HG03064 (cell line): Measurements from ENCODE around the gene CRK.
"Not testable (repeated sequence)": the region's sequence is repeated elsewhere in the genome, so short reads cannot be mapped to it uniquely, and the experiment has no call there.

ENCODE experiments used
- ATAC-seq: cut with Tn5 transposase; IDR thresholded peaks from one replicate; pipeline ENCODE4 v1.9.1; 2021; ENCODE audit warnings: low read depth; ENCODE audit not compliant: unreplicated experiment

The CRK gene

DNA sequence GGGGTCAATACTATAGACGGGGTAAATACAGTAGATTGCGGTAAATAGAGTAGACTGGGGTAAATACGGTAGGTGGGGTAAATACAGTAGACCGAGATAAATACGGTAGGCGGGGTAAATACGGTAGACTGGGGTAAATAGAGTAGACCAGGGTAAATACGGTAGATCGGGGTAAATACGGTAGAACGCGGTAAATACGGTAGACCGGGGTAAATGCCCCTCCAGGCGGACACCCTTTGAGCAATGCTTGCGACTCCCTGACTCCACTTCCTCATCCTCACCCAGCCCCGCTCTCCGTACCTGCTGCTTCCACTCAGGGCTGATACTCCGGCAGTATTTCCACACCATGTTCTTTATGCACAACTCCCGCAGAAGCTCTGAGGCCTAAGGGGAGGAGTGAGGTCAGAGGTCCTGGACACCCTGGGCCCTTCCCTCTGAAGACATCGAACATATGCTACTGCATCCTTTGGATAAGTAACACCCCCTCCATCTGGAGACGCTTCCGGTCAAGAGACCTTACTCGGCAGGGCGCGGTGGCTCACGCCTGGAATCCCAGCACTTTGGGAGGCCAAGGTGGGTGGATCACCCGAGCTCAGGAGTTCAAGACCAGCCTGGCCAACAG, 13.3 kb upstream of the CRK start:
- ATAC-seq, result no peak

DNA sequence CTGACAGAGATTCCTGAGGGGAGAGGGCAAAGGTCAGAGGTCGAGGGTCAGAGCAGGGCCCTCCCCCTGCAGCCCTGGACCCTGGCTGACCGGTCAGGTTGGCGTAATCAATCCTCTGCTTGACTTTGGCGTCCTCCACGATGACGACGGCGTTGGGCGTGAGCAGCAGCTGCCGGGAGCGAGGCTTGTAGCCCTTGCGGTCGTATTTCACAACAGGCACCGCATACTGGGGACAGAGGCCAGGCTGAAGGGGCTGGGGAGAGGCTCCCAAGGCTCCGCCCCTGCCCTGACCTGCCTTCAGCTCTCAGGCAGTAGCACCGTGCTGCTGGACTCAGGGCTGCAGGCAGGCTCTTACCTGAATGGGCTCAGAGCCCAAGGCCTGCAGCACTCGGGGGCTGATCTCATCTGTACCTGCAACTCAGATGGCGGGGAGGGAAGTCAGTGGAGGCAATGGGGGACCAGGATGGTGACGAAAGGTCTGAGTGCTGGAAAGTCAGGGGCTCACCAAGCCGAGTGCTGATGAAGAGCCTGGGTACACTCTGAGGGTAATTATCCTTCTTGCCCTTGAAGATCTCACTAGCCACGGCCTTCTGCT, 12.0 kb upstream of the CRK start:
- ATAC-seq, result no peak

DNA sequence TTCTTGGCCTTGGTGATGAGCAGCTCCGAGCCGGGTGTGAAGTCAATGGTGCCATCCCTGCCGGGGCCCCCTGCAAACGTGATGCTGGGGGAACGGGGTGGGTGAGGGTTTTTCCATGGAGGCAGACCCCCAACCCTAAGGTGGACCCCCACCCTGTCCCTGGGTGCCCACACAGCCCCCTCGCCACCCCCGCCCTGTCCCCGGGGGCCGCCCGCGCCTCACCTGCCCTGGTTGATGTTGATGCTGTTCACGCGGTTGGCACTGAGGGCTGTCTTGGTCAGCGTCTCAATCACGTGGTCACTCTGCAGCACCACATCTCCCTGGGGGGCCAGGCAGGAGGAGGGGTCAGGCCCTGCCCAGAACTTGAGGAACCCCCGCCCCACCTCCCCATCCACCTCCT, 11.2 kb upstream of the CRK start:
- no peak for ATAC-seq

DNA sequence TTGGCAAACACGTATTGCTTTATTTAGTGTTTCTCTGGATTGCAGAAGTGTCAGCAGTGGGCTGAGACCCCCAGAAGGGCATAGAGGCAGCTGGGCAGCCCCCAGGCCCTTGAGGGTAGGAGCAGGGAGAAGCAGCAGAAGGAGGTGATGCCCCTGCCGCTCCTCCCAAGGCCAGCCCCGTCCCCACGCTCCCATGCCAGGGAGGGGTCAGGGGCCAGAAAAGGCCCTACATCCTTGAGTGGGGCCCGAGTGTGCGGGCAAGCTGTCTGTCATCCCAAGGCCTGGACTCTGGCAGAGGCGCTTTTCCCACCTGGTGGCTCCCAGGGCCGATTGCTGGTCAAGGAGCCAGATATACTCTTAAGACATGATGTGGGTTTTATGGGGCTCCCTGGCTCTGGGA, 8.2 kb upstream of the CRK start:
- ATAC-seq, result no peak

DNA sequence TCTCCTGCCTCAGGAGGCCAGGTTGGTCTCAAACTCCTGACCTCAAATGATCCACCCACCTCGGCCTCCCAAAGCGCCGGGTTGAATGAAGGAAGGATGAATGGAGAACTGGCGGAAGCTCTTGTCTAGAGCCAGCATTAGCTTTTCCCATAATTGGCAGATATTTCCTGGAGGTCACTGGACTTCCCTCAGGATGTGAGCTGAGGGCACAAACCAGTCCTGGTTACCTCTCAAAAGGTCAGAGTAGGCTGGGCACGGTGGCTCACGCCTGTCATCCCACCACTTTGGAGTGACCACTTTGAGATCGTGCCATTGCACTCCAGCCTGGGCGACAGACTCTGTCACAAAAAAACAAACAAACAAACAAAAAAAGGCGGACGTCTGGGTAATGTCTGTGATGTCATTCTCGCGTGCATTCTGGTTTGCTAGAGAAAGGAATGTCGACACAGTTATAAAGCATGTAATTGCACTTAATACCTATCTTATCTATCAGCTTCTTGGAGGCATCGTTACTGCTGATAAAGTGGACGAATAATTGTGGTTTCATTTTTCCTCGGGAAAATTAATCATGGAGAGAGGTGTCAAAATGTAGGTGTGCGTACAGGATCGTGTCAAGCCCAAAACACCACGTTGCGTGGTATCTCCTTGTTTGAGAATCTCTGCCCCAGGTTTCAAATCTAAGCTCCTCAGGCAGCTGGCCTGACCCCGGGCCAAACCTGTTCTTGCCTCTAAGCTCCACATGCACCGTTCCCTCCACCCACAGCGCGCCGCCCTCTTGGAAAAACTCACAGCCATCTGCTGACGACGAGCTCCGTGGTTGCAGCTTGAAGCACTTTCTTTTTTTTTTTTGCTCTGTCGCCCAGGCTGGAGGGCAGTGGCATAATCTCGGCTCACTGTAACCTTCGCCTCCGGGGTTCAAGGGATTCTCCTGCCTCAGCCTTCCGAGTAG, 6.4 kb upstream of the CRK start:
- no peak for ATAC-seq

DNA sequence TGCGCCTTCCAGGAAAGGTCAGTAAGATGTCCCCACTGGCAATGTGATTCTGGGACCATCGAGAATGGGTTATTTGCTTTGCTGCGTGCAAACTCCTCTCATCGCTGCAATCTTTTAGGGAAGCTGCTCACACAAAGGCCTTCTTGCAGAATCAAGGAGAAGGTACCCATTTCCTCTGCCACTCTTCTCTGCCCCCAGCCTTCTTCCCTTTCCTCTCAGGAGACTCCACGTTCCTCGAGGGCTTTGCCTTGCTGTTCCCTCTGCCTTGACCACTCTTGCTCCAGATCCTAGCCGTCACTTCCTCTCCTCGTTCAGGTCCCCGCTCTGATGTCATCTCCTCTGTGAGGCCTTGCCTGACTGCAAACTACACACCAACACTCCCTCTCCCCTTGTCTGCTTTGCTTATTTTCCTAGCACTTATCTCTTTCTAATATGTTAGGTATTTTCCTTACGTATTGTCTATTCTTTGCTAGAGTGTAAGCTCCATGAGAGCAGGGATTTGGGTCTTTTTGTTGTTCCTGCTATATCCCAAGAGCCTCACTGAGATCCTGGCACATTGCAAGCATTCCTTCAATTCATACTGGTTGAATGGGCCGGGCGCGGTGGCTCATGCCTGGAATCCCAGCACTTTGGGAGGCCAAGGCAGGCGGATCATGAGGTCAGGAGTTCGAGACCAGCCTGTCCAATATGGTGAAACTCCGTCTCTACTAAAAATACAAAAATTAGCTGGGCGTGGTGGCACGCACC, 5.3 kb upstream of the CRK start:
- no peak for ATAC-seq

DNA sequence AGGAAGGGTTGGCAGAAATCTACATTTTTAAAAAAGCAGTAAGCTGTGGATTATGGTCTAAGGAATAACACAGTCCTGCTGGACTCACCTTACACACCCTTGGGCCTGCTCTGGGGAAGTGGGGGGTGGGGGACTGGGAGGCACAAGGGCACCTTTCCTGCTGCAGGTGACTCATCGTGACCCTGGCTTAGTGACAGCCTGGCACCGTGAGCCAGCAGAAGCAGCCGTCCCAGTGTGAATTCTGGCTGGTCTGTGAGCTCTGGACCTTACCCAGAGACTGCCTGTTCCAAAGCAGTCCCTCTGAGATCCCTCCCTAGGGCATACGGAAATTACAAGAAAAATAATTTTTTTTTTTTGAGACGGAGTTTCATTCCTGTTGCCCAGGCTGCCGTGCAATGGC, 4.2 kb upstream of the CRK start:
- ATAC-seq, result no peak

DNA sequence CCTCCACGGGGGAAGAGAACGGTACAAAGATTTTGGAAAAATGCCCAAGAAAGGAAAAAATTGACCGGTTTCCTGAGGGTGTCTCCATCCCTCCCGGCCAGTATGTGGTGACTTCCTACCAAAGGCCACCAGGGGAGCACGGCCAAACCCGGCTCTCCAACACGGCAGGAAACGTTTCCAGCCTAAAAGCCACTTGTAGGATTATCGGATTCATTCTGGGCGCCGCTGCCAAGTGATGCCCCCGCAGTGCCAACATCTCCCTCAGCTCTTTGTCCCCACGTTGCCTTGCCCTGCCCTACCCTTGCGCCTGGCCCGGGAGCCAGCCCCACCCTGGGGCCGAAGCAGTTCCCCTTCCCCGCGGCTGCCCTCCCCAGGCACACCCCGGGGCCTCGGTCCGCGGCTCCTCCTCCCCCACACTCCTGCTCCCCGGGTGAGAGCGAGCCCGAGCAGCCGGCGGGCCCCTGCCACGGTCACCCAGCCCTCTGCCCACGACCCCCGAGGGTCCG, 688 bp downstream of the CRK start:
- ATAC-seq, result peak; percentile 30

DNA sequence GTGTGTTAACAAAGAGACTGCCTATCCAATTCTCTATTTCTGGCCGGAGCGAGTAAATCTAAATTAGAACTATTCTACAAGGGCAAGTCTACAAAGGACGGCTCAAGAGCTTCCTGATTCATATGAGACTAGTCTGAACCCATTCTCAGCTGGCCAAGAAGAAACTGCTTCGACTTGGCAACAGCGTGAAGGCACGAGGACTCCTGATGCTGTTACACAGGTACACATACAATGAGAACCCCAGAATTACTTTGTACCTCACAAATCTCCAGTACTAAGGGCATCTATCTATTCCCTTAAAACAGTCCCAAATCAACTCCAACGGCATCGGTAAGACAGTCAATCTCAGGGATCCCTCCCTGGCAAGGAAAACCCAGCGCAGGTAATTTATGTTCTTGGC, 1.5 kb downstream of the CRK start:
- ATAC-seq, result no peak

DNA sequence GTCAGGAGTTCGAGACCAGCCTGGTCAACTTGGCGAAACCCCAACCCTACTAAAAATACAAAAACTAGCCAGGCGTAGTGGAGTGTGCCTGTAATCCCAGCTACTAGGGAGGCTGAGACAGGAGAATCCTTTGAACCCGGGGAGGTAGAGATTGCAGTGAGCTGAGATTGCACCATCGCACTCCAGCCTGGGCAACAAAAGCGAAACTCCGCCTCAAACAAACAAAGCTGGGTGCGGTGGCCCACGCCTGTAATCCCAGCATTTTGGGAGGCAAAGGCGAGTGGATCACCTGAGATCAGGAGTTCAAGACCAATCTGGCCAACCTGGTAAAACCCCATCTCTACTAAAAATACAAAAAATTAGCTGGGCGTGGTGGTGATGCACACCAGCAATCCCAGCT, 2.3 kb downstream of the CRK start:
- not testable (repeated sequence) for ATAC-seq

DNA sequence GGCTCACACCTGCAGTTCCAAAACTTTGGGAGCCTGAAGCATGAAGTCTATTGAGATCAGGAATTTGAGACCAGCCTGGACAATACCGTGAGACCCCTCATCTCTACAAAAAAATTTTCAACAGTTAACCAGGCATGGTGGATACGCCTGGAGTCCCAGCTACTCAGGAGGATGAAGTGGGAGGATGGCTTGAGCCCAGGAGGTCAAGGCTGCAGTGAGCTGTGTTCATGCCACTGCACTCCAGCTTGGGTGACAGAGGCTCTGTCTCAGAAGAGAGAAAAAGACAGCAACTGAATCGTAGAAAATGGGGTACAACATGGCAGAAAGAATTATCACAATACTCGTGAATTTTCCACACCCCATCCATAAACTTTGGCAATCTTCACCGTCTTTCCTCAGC, 3.2 kb downstream of the CRK start:
- ATAC-seq, result no peak

DNA sequence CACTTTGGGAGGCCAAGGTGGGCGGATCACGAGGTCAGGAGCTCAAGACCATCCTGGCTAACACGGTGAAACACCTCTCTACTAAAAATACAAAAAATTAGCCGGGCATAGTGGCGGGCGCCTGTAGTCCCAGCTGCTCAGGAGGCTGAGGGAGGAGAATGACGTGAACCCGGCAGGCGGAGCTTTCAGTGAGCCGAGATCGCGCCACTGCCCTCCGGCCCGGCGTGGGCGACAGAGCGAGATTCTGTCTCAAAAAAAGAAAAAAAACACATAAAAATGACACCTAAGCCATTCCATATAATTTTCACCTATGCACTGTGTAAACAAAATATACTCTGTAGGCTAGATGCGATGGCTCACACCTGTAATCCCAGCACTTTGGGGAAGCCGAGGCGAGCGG, 5.8 kb downstream of the CRK start:
- not testable (repeated sequence) for ATAC-seq

DNA sequence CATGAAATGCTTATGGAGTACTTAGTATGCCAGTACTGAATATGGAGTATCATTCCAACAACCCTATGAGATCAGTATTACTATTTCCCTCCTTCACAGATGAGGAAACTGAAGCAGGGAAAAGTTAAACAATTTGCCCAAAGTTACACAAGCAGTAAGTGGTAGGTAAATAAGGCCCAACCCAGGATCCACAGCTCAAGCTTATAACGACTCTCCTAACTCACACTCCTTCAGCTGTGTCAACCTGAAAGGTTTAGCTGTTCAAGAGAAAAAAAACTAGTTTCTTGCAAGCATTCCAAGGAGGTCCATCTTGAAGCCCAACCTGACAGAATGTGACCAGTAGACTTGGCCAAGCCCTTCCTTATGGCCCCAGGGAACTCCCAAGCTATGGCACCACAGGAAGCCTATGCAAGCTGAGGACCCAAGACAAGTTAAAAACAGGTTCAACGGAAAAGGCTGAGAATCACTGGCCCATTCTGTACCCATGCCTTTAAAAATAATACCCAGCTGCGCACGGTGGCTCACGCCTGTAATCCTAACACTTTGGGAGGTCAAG, 6.5 kb downstream of the CRK start:
- no peak for ATAC-seq

DNA sequence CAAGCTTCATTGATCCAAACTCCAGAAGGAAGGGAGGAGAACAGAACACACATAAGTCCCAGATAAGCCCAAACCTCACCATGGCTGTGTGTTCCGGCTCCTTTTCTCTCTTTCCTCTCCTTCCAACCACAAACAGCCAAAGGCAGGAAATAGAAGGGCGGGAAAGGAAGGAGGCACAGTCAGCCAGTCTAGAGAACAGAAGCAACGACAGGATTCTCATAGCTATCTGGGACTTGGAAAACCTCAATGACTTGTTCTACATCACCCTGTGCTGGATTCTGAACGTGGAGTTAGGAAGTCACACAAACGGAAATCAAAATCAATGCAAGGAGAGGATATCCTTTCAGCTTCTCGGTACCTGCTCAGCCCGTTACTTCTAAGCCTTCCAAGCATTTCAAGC, 9.0 kb downstream of the CRK start:
- ATAC-seq, result no peak

DNA sequence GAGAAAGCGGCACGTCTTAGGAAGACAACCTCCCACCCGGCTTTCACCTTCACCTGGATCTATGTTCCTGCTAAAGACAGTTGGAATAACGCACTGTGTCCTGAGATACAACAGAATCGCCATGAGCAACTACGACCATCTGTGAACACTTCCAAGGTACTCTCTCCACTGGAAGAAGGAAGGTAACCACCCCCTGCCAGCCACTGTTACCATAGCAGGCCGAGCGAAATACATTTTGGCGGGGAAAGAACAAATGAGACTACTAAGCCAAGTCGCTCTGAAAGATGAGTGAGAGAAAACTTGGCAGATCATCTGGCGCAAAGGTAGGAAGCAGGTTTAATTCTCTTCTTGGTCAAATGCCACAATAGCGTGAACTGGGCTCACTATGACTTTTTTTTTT, 9.8 kb downstream of the CRK start:
- no peak for ATAC-seq

DNA sequence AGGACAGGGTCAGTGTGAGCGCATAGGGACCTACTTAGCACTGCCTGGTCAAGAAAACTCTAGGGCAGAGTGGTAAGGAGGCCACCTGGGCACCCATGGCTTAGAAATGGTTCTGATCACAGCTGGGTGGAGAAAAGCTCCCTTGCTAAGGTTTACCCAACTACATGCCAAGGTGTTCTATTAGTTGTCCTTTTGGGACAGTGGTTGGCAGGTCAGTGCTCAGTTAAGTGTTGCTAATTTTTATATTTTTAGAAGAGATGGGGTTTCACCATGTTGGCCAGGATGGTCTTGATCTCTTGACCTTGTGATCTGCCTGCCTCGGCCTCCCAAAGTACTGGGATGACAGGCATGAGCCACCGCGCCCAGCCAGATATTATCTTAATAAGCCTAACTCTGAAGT, 10.3 kb downstream of the CRK start:
- ATAC-seq, result not testable (repeated sequence)

DNA sequence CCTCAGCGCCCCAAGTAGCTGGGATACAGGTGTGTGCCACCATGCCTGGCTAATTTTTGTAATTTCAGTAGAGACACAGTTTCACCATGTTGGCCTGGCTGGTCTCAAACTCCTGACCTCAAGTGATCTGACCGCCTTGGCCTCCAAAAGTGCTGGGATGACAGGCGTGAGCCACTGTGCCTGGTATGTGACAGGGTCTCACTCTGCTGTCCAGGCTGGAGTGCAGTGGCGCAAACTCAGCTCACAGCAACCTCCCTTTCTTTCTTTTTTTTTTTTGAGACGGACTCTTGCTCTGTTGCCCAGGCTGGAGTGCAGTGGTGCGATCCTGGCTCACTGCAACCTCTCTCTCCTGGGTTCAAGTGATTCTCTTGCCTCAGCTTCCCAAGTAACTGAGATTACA, 13.3 kb downstream of the CRK start:
- ATAC-seq, result not testable (repeated sequence)

DNA sequence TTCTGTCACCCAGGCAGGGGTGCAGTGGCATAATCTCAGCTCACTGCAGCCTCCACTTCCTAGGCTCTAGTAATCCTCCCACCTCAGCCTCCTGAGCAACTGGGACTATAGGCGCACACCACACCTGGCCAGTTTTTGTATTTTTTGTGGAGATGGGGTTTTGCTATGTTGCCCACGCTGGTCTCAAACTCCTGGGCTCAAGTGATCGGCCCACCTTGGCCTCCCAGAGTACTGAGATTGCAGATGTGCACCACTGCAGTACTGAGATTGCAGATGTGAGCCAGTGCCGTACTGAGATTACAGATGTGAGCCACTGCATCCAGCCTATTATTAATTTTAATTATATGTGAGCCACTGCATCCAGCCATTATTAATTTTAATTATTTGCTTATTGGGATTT, 13.8 kb downstream of the CRK start:
- no peak for ATAC-seq

DNA sequence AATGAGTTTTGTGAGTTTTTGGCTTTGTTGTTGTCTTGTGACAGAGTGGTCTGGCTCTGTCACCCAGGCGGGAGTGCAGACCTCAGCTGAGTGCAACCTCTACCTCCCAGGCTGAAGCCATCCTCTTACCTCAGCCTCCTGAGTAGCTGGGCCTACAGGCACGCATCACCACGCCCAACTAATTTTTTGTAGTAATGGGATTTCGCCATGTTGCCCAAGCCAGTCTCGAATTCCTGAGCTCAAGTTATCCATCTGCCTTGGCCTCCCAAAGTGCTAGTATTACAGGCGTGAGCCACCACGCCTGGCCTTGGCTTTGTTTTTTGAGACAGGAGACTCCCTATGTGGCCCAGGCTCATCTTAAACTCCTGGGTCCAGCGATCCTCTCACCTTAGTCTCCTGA, 15.1 kb downstream of the CRK start:
- ATAC-seq, result no peak

DNA sequence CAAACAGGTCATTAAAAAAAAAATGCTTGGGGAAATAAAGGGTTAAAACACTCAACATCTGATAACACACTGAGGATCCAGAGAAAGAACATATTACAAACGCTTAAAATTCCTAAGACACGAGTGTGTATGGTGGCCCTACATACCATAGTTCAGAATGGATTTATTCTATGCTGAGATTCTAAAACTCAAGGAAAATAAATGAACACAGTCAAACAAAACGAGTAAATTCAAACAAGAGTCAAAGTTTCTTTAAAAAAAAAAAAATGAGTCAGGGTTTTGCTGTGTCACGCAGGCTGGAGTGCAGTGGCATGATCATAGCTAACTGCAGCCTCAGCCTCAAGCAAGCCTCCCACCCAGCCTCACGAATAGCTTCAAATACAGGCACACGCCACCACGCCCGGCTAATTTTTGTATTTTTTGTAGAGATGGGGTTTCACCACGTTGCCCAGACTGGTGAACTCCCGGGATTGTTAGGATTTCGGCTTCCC, 17.4 kb downstream of the CRK start:
- no peak for ATAC-seq
